Activated naive CD4-positive, alpha-beta T cell treated with Interleukin-2 at 50 U/mL for 16 hours (primary cell): ENCODE measurements around the gene RBMX2.
A peak's percentile ranks its signal among the peaks of the same experiment; 100 is the strongest.
"Not testable (repeated sequence)": the region's sequence is repeated elsewhere in the genome, so short reads cannot be mapped to it uniquely, and the experiment has no call there.

ENCODE experiments used
- DNase-seq: peaks from one replicate; pipeline ENCODE4 v3.0.0-alpha.2; 2020

Gene RBMX2, protein sequence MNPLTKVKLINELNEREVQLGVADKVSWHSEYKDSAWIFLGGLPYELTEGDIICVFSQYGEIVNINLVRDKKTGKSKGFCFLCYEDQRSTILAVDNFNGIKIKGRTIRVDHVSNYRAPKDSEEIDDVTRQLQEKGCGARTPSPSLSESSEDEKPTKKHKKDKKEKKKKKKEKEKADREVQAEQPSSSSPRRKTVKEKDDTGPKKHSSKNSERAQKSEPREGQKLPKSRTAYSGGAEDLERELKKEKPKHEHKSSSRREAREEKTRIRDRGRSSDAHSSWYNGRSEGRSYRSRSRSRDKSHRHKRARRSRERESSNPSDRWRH

DNA sequence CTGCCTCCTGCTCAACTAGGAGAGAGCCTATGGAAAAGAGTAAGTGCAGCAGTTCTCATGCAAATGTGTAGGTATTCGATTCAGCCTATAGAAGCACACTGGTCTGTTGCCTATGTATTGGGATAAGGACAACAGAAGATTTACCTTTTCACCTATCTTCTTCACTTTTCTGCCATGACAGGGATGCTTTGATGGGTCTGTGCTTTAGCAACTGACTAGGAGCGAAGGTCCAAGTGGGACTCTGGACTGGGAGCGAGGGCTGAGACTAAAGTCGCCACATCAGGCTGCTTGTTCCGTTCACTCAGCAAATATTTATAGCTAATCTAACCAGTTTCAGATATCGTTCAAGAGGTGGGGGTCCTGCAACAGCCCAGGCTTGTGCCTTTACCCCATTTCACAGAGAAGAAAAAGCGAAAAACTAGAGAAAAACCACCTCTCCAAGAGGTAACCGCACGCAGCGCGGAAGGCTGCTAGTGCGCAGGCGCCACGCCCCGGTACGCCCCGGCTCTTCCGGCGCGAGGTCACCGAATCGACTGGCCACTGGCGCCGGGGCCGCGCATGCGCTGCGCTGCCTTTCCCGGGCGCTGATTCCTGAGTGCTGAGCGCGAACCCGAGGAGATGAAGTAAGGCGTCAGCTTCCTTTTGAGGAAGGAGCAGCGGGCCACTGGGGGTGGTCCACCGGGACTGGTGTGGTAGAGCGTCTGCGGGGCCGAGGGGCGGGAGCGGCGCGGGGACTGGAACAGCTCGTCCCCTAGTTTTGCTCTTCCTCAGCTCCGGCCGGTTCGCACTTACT is at the start of gene RBMX2:
TSS of gene RBMX2 (plus strand) at position 573 of the 793 bp plus-strand sequence. CDS start at position 619, 46 bp downstream.
- peak; percentile 67 for DNase-seq

DNA sequence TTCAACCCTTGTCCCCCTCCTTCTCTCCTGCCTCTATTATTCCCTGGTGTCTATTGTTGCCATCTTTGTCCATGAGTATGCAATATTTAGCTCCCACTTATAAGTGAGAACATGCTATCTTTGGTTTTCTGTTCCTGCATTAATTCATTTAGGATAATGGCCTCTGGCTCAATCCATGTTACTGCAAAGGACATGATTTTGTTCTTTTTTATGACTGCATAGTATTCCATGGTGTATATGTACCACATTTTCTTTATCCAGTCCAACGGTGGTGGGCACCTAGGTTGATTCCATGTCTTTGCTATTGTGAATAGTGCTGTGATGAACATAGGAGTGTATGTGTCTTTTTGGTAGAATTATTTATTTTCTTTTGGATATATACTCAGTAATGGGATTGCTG is 49.7 kb upstream of the RBMX2 start:
- not testable (repeated sequence) for DNase-seq

DNA sequence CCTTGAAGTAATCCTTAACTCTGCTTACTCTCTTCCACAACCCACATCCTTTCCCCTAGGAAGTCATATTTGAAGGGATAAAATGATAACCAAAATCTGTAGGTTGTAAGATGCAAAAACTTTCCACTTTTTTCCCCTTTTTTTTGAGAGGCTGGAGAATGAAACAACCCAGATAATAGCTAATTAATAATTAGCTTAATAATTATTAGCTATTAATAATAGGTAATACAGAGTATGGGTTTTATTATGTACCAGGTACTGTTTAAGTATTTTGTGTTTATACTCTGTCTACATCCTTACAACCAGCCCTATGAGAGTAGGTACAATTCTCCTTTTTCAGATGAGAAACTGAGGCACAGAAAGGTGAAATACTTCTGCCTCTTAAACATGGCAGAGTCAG is 25.7 kb upstream of the RBMX2 start:
- no peak for DNase-seq

DNA sequence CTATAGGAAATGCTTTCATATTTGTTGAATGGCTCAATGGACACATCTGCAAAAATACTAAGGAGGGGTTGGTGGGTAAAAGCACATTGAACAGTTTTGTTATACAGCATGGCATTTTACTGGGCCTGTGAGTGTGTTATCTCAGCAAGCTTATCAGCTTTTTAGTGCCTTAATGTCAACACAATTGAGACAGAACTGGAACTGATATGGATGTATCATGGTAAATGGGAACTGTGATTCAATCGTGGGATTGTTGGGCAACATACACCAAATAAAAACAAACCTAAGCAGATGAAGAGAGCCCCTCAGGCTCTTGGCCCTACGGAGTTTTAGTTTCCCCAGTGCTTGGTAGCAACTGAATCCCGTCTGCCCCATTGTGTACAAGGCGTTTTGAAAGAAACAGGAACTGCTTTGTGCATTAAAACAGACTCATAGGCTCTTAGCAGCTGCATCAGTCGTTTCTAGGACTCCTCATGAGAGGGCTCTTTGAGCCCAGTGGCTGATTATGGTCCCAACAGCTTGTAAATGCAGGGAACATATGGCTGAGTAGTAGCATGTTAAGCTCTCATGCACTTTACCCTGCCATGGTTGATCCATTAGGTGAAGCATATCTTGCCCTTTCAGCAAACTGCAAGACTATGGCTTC is 23.6 kb upstream of the RBMX2 start:
- no peak for DNase-seq

DNA sequence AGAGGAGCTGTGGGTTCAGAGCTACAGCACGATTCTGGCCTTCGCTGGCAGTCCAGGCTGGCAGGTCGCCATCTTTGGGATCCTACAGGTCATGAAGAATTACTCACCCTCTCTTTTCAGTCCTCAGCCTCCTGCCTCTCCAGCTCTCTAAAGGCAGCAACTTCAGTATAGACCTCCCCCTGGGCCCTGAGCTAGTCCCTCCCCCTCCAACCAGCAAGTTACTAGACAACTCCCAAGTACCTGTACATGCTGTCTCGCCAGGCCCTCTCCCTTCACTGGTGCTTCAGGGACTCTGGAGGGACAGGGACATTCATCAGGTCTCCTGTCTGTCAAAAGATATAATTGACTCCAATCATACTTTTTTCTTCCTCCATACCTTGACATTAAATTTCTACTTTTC is 16.3 kb upstream of the RBMX2 start, which contains the start of gene GPR119:
TSS of gene GPR119 (minus strand) at position 155 of the 400 bp plus-strand sequence. CDS start 227 bp downstream, outside the sequence.
- DNase-seq = no peak

DNA sequence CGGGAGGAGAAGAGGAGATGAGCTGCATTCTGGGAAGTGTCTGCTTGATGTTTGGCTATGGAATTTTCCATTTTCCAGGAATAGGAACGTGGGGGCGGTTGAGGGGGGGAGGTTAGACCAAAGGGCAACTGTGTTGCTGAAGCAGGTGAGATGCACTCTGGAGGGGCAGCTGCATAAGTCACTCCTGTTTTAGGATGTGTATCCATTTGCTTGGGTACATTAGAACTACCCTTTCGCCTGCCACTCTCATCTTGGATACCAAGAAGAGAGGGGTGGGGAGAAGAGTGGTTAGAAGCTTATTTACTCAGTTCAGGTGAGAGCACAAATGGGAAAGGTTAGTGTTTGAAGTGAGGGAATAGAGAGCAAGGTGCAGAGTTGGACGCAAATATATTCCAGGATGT is 15.4 kb upstream of the RBMX2 start:
- no peak for DNase-seq

DNA sequence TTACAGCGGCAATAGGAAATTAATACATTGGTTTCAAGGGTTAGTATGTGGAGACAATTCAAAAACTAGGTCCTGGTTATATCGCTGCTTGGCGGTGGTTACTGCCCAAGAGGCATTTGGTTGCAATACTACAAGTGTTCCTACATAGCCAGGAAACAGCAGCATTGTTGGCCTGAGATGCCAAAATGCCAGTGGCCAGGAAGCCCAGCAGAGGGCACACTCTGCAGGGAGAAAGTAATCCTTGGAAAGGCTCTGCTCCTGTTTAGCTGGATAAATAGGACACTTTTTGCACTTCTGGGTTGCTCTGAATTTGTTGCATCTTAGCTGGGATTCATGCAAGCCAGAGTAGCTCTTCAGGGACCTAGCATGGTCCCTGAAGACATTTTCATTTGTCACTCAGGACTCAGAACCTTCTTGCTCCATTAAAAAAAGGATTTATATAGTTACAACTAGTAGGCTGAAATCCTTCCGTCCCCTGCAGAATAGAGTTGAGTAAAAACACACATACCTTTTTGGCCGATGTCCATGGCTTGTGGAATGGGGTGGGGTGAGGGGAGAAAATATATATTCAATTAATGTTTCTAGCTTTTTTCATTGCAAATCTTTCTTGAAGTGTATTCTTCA is 8.2 kb upstream of the RBMX2 start:
- DNase-seq = peak; percentile 1

DNA sequence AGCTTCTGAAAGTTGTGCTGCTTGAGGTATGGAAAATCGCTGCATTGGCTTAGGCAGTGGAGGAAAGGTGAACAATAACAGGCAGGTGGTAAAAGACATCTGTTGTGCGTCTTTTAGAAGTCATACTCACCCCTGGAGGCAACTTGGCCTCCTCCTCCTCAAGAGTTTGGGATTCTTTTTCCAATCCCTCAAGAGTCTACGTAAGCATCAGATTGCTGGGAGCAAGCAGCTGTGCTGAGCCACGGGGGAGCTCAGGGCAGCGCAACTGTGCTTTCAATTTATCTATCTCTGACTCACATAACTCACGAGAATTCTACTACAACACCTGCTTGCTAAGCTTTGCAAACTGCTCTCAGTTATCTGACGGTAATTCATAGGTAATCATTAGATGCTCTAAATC is 6.4 kb upstream of the RBMX2 start:
- DNase-seq = no peak

DNA sequence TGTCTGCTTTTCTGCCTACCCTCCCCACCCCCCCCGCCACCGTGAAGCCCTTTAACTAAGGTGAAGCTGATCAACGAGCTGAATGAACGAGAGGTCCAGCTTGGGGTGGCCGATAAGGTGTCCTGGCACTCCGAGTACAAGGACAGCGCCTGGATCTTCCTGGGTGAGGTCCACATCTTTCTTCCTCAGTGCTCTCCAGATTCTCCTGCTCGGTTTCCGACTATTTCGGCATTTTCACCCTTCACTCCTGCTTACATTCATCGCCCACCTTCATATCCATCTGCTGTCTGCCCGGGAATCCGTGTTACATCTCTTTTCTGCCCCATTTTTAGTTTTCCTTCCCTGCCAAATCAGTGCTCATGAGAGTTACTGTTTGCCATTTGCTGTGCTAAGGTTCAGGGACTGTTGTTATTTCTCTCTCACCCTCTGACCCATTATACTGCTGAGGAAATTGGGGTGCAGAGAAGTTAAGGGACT is 459 bp downstream of the RBMX2 start:
- DNase-seq = peak; percentile 1

DNA sequence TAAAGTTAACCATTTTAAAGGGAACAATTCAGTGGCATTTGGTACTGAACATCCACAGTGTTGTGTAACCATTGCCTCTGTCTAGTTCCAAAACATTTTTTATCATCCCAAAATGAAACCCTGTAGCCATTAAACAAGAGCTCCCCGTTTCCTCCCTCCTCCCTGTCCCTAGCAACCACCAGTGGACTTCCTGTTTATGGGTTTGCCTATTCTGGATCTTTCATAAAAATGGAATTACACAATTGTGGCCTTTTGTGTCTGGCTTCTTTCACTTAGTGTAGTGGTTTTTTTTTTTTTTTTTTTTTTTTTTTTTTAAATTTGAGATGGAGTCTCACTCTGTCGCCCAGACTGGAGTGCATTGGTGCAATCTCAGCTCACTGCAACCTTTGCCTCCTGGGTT is 11.6 kb downstream of the RBMX2 start:
- DNase-seq = no peak

DNA sequence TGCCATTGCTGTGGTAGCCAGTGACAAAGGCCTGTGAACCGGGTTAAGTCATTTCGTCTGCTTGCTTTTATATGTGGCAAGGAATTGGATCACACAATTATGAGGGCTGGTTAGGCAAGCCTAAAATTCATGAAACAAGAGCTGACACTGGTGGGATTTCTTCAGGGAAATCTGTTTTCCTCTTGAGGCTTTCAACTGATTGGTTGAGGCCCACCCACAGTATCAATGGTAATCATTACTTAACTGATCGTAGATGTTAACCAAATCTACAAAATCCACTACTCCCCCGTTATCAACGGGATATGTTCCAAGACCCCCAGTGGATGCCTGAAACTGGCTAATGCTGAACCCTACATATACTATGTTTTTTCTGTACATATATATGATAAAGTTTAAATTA is 13.0 kb downstream of the RBMX2 start:
- no peak for DNase-seq

DNA sequence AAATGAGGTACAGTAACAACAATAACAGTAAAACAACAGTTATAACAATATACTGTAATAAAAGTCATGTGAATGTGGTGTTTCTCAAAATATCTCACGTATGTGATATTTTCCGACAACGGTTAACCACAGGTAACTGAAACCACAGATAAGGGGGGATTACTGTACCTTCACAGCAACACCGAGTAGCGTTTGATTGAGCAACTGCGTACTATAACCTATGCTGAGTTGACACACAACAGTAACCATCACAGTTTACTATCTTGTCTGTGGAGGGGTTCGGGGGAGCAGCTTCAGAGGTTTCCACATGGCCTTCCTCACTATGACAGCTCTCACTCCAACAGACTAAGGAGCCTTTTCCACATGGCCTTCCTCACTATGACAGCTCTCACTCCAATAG is 13.4 kb downstream of the RBMX2 start:
- no peak for DNase-seq

DNA sequence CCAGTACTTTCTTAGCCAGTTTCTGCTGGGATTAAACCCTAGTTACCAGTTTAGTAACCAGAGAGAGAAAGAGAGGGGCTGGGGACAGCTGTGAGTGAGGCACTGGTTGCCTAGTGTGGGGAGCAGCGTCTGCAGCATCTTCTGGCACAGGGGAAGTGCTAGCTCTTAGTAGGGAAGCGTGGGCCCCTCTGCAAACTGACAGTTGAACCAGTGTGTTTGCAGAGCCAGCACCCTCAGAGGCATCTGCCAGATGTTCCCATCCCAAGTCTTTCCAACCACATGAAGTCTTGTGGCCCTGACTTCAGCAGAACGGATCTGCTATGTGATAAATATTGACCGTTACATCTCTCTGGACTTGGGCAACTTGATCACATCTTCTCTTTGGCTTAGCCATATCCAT is 15.0 kb downstream of the RBMX2 start:
- no peak for DNase-seq

DNA sequence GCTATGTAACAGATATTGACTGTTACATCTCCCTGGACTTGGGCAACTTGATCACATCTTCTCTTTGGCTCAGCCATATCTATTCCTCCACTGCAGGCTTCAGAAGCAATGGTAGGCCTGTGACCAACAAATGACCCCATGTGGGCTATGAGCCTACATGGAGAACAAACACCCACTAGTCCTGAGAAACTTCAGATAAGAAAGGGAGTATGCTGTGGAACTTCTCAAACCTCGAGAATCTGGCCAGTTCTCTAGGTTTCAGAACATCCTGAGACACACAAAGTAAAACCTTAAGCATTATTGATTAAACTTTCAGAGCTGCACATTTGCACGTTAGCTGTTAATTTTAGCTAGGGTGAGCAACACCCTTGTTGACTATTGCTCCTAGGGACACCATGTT is 16.3 kb downstream of the RBMX2 start:
- DNase-seq = no peak

DNA sequence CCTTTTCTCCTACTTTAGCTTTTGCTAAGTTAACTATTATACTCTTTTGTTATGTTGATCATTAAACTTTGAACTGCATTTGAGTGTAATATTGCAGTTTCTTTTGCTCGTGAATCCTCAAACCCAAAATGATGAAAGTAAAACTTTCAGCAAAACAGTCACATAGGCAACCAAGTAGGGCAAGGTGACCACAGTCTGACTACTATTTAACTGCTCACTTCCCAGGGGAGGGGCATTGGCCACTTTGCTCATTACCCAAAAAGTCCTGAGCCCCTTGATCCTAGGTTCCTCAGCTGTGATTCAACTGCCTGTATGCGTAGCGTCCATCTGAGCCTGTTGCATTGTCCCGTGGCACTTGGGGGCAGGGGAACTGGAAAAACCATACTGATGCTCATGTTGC is 17.0 kb downstream of the RBMX2 start:
- DNase-seq = no peak

DNA sequence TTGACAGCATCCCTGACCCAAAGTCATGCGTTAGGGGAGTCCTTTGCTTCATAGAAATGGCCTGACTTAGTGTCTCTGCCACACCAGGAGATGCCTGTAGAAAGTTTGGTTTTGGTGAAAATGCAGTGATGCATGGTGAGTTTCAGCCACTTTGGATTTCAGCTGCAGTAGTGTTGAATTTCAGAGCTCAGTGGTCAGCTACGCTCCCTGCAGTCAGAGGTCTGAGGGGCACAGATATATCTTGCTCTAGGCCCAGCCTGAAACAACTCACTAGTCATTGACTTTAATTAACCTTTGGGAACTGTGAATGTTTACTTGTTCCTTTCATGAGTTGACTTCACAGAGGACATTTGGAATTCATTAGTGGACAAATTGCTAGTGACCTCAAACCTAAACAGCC is 17.5 kb downstream of the RBMX2 start:
- no peak for DNase-seq

DNA sequence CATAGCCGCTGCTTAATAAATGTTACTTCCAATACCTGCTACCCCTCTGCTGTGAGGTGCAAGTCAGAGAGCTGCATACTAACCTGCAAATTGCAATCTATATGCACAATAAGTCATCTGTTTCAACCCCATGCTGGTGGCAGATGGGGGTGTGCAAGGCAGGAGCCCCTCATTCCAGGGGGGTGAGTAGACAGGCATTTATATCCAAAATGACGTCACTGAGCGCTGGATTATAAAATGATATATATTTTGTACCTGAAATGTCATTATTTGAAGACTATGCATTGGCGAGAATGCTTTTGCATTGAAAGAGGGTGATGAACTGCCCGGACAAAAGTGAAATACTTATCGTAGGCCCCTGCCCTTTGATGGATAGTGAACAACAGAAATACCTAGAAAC is 24.7 kb downstream of the RBMX2 start:
- no peak for DNase-seq

DNA sequence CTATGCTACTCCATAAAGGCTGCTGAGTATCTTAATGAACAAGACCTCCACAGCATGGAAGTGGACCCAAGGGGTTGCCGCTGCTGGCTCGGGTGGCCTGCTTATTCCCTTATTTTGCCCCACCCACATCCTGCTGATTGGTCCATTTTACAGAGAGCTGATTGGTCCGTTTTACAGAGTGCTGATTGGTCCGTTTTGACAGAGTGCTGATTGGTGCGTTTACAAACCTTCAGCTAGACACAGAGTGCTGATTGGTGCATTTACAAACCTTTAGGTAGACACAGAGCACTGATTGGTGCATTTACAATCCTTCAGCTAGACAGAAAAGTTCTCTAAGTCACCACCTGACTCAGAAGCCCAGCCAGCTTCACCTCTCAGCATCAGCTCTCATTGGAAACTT is 27.4 kb downstream of the RBMX2 start:
- not testable (repeated sequence) for DNase-seq

DNA sequence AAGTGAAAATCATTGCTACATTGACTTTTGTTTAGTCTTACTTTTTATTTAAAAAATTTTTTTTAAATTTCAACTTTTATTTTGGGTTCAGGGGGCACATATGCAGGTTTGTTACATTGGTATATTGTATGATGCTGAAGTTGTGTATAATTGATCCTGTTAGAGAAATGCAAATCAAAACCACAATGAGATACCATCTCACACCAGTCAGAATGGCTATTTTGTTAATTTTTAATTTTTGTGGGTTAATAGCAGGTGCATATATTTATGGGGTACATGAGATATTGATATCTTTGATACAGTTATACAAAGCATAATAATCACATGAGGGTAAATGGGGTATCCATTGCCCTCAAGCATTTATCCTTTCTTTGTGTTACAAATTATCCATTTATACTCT is 34.1 kb downstream of the RBMX2 start:
- no peak for DNase-seq

DNA sequence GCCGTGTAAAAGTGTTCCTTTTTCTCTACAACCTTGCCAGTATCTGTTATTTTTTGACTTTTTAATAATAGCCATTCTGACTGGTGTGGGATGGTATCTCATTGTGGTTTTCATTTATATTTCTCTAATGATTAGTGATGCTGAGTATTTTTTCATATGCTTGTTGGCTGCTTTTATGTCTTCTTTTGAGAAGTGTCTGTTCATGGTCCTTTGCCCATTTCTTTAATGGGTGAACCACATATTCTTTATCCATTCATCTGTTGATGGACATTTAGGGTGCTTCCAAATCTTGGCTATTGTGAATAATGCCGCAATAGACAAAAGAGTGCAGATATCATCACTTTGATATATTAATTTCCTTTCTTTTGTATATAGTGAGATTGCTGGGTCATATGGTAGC is 36.2 kb downstream of the RBMX2 start:
- DNase-seq = not testable (repeated sequence)

DNA sequence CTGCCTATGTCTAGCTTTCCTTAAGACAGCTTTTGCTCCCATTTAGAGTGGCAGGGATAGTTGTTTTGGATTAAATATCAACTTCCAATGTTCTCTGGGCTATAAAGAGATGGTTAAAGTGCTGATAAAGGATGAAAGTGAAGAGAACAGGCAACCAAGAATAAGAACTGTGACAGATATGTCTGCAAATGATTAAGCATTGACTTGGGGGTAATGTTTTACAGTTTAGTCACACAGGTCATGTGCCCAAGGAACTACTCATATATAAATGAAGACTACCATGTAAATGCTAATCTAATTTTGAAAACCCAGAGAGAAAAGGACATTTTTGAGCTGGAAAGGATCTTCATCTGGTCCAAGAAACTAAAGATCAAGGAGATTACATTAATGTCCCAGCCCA is 42.1 kb downstream of the RBMX2 start:
- DNase-seq = no peak

DNA sequence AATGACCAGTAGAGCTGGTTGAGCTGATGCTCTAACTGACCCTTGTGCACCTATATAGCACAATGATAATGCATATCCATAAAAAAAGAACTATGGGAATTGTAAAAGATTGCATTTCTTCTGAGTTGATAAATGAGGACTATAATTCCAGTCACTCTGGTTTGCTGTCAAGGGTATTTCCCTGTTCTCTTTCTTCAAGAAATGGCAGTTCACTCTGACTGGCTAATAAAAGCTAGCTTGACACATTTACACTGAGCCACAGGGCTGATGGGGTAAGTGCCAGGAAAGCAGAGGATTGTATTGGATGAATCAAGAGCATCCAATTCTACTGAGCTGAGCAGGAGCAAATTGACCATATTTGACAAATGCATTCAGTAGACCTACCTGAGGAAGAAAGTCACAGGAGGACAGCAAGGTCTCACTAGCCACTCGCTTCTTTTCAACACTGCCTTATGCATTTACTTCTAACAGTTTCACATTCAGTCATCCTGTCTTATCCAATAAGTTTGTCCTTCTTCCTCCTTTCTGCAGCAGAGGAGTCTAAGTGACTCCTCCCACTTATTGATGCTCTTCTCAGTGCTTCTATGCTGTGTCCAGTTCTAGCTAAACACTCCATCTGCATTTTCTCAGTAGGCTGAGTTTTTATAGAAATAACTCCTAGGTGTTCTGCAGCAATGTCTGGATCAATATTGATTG is 43.0 kb downstream of the RBMX2 start:
- DNase-seq = no peak

DNA sequence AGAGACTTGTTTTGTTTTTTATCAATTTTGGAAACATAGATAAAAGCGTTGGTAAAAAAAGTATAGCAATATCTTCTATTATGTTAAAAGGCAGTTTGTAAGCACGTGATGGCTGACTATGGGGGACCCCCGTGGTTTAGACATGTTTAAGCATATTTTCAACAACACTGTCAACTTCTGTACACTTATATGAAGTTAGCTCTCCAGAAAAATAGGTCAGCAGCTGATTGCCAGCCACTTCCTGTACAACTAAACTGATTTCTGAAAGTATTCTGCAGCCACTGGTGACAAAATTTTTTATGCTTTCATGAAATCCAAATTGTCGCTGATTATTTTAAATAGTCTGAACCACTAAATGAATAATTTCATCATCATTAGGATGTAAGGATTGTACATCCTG is 45.2 kb downstream of the RBMX2 start:
- no peak for DNase-seq
